Naive thymus-derived CD4-positive, alpha-beta T cell (primary cell): ENCODE data around the gene CASR. TPM values are rescaled to one million over a fixed set of nuclear protein-coding genes. Genes with fewer than 3 reads are reported as not detected.

Experiments
- ATAC-seq: fragments of 150-1000 bp; cut with Tn5 transposase; 2 replicates; pipeline ENCODE4 v1.10.0; 2021; ENCODE audit warnings: mild to moderate bottlenecking, moderate library complexity
- CTCF ChIA-PET: fragments of 350-600 bp; sonication (Branson Sonifier 250); formaldehyde crosslinking; loops from one replicate; lab custom pipeline; 2021; ENCODE audit warnings: antibody characterized with exemption; lab: Charles Lee
- POLR2A ChIA-PET: fragments of 350-600 bp; sonication (Branson Sonifier 250); formaldehyde crosslinking; loops from one replicate; lab custom pipeline; 2021; ENCODE audit warnings: antibody characterized with exemption, inconsistent platforms; lab: Charles Lee
- DNase-seq, 9 donors: peaks; one replicate each; pipeline versions ENCODE4 v3.0.0 to v3.0.0-alpha.2; 2020 to 2022; ENCODE audit warnings: mixed read lengths in 1 of 9
- H3K27ac ChIP-seq: one replicate; pipeline ENCODE4 v1.7.0; 2013; ENCODE audit warnings: mild to moderate bottlenecking, low read depth, low read length, moderate library complexity
- H3K27me3 ChIP-seq, 2 donors: one replicate each; pipeline ENCODE4 v1.7.0; 2013; ENCODE audit warnings: low read length in 2 of 2, mild to moderate bottlenecking in 2 of 2, moderate library complexity in 2 of 2; ENCODE audit not compliant: control insufficient read depth in 2 of 2, insufficient read depth in 2 of 2
- H3K36me3 ChIP-seq, 3 experiments: 1 replicate in 2 of 3; 2 replicates in 1 of 3; pipeline ENCODE4 v1.7.0; 2013; ENCODE audit warnings: low read length in 3 of 3, mild to moderate bottlenecking in 3 of 3, moderate library complexity in 1 of 3; ENCODE audit not compliant: insufficient read depth in 3 of 3, control insufficient read depth in 2 of 3
- H3K4me1 ChIP-seq, 2 donors: one replicate each; pipeline ENCODE4 v1.7.0; 2013; ENCODE audit warnings: low read length in 2 of 2, mild to moderate bottlenecking in 2 of 2, moderate library complexity in 1 of 2; ENCODE audit not compliant: control insufficient read depth in 2 of 2, insufficient read depth in 2 of 2
- H3K4me3 ChIP-seq: 2 replicates; pipeline ENCODE4 v1.7.0; 2013; ENCODE audit warnings: mild to moderate bottlenecking, low read length
- H3K9me3 ChIP-seq, 3 experiments: 1 replicate in 2 of 3; 2 replicates in 1 of 3; pipeline ENCODE4 v1.7.0; 2013; ENCODE audit warnings: low read length in 3 of 3; ENCODE audit not compliant: control insufficient read depth in 2 of 3
- H3K27ac Mint-ChIP-seq, 9 donors: one replicate each; pipeline ENCODE4 v1.8.0; 2020 to 2022; ENCODE audit warnings: mixed read lengths in 9 of 9, mild to moderate bottlenecking in 8 of 9, moderate library complexity in 5 of 9, inconsistent platforms in 2 of 9
- H3K27me3 Mint-ChIP-seq, 5 donors: one replicate each; pipeline ENCODE4 v1.8.0; 2021 to 2022; ENCODE audit warnings: mixed read lengths in 5 of 5, mild to moderate bottlenecking in 1 of 5
- H3K36me3 Mint-ChIP-seq, 5 donors: one replicate each; pipeline ENCODE4 v1.8.0; 2020 to 2022; ENCODE audit warnings: mixed read lengths in 5 of 5, mild to moderate bottlenecking in 3 of 5, inconsistent platforms in 1 of 5
- H3K4me1 Mint-ChIP-seq, 7 donors: one replicate each; pipeline ENCODE4 v1.8.0; 2020 to 2022; ENCODE audit warnings: mixed read lengths in 7 of 7, mild to moderate bottlenecking in 3 of 7, inconsistent platforms in 1 of 7
- H3K4me3 Mint-ChIP-seq, 10 donors: one replicate each; pipeline ENCODE4 v1.8.0; 2020 to 2022; ENCODE audit warnings: mild to moderate bottlenecking in 10 of 10, mixed read lengths in 10 of 10, moderate library complexity in 6 of 10, inconsistent platforms in 2 of 10
- H3K9me3 Mint-ChIP-seq, 11 donors: one replicate each; pipeline ENCODE4 v1.8.0; 2020 to 2022; ENCODE audit warnings: mixed read lengths in 11 of 11, mild to moderate bottlenecking in 4 of 11, inconsistent platforms in 1 of 11, moderate library complexity in 1 of 11
- intact Hi-C, 2 donors: fragments of 100-400 bp; cut with micrococcal nuclease; formaldehyde crosslinking; loops; one replicate each; pipeline ENCODE4 v1.15.1; 2023
- polyA plus RNA-seq, 2 donors: library from polyadenylated mRNA; unstranded; fragments of 300-500 nt; fragmentation: Illumina TruSeq; gene quantifications; one replicate each; pipeline ENCODE4 v1.2.3, GENCODE V29; 2021
- total RNA-seq, 6 experiments: library from RNA in 5 of 6; stranded (reverse) in 5 of 6; gene quantifications; 1 replicate in 5 of 6; 2 replicates in 1 of 6; pipeline ENCODE4 v1.2.3 and lab custom pipeline; 2021 to 2026

Gene CASR
- total and polyA plus RNA-seq, 7 experiments from 2014 or later = 0.02 TPM; not detected in 5

- Histone ChIP-seq H3K9me3 (no peaks in the 10 kb centered on the region), H3K4me1 (peaks cover 0 to 4% of the 10 kb centered on the region in 2 donors), H3K27me3 (no peaks in the 10 kb centered on the region), H3K36me3 (no peaks in the 10 kb centered on the region), H3K4me3 (no peak overlapping the region), H3K27ac (no peak overlapping the region)
- Mint-ChIP-seq H3K27me3 (peaks cover 9 to 27% (median 16%) of the 10 kb centered on the region in 5 donors), H3K27ac (no peak overlapping the region), H3K4me3 (no peak overlapping the region), H3K9me3 (peaks cover 0 to 1% (median 0%) of the 10 kb centered on the region in 11 donors), H3K4me1 (peaks cover 4 to 19% (median 11%) of the 10 kb centered on the region in 7 donors), H3K36me3 (no peaks in the 10 kb centered on the region)
- DNase-seq (no peak), ATAC-seq (no peak)
- ChIA-PET POLR2A (no interaction called here), CTCF (no interaction called here)
- intact Hi-C loops = no loop called here
These were observed 50.6 kb downstream of the CASR start for GRCh38 chr3:122234117-122234516.

- Mint-ChIP-seq H3K4me1 (peaks cover 4 to 19% (median 11%) of the 10 kb centered on the region in 7 donors), H3K36me3 (no peaks in the 10 kb centered on the region), H3K27ac (no peak overlapping the region), H3K4me3 (no peak overlapping the region), H3K27me3 (peaks cover 15 to 29% (median 24%) of the 10 kb centered on the region in 5 donors), H3K9me3 (peaks cover 0 to 1% (median 0%) of the 10 kb centered on the region in 11 donors)
- DNase-seq = no peak
- Histone ChIP-seq H3K9me3 (no peaks in the 10 kb centered on the region), H3K27me3 (no peaks in the 10 kb centered on the region), H3K27ac (no peak overlapping the region), H3K4me3 (no peak overlapping the region), H3K36me3 (no peaks in the 10 kb centered on the region), H3K4me1 (peaks cover 0 to 4% of the 10 kb centered on the region in 2 donors)
- intact Hi-C loops = no loop called here
- ChIA-PET CTCF (no interaction called here), POLR2A (no interaction called here)
- ATAC-seq = no peak
These were observed 51.7 kb downstream of the CASR start for GRCh38 chr3:122235147-122235546.

- Mint-ChIP-seq H3K27ac (no peak overlapping the region), H3K36me3 (no peaks in the 10 kb centered on the region), H3K4me3 (no peak overlapping the region), H3K4me1 (no peaks in the 10 kb centered on the region), H3K27me3 (peaks cover 35 to 49% (median 39%) of the 10 kb centered on the region in 5 donors), H3K9me3 (no peaks in the 10 kb centered on the region)
- Histone ChIP-seq H3K9me3 (no peaks in the 10 kb centered on the region), H3K27me3 (no peaks in the 10 kb centered on the region), H3K4me3 (no peak overlapping the region), H3K4me1 (no peaks in the 10 kb centered on the region), H3K27ac (no peak overlapping the region), H3K36me3 (no peaks in the 10 kb centered on the region)
- ChIA-PET CTCF (no interaction called here), POLR2A (no interaction called here)
- no peak for DNase-seq
- intact Hi-C loops = loop anchor here in 1 of 2 donors (2.0 kb wide), 1 partner anchor 118 kb away; no protein-coding TSS in a partner anchor
- ATAC-seq = no peak
These were observed 55.6 kb downstream of the CASR start for GRCh38 chr3:122239112-122239511.

- H3K27ac ChIP-seq = no peak overlapping the region
- no peaks in the 10 kb centered on the region for H3K36me3 ChIP-seq
- no peaks in the 10 kb centered on the region for H3K36me3 Mint-ChIP-seq
- H3K9me3 Mint-ChIP-seq = peaks cover 0 to 1% (median 0%) of the 10 kb centered on the region in 11 donors
- no peaks in the 10 kb centered on the region for H3K27me3 ChIP-seq
- H3K9me3 ChIP-seq = no peaks in the 10 kb centered on the region
- H3K27me3 Mint-ChIP-seq = peaks cover 15 to 44% (median 26%) of the 10 kb centered on the region in 5 donors
- H3K4me3 ChIP-seq = peak overlapping the region; percentile 29
- peak overlapping the region; percentile 29 to 81 (median 61) for H3K4me3 Mint-ChIP-seq
- intact Hi-C loops = no loop called here
- DNase-seq (no peak), ATAC-seq (peak; percentile 26)
- H3K4me1 Mint-ChIP-seq = peaks cover 0 to 25% (median 8%) of the 10 kb centered on the region in 7 donors
- ChIA-PET POLR2A (no interaction called here), CTCF (no interaction called here)
- H3K27ac Mint-ChIP-seq = peak overlapping the region in 2 of 9 donors; percentile 38 to 56
- H3K4me1 ChIP-seq = no peaks in the 10 kb centered on the region
These were observed 62.2 kb downstream of the CASR start for GRCh38 chr3:122245513-122246174.

GRCh38 chr3:122246199-122246598, 62.7 kb downstream of the CASR start:
- H3K36me3 Mint-ChIP-seq = no peaks in the 10 kb centered on the region
- Histone ChIP-seq H3K4me3 (peak overlapping the region; percentile 29), H3K4me1 (no peaks in the 10 kb centered on the region), H3K27ac (no peak overlapping the region), H3K27me3 (no peaks in the 10 kb centered on the region), H3K9me3 (no peaks in the 10 kb centered on the region), H3K36me3 (no peaks in the 10 kb centered on the region)
- ChIA-PET CTCF (no interaction called here), POLR2A (no interaction called here)
- peaks cover 0 to 1% (median 0%) of the 10 kb centered on the region in 11 donors for H3K9me3 Mint-ChIP-seq
- peaks cover 0 to 25% (median 8%) of the 10 kb centered on the region in 7 donors for H3K4me1 Mint-ChIP-seq
- peak overlapping the region in 3 of 9 donors; percentile 30 to 56 (median 38) for H3K27ac Mint-ChIP-seq
- DNase-seq = no peak
- H3K27me3 Mint-ChIP-seq = peaks cover 14 to 42% (median 20%) of the 10 kb centered on the region in 5 donors
- H3K4me3 Mint-ChIP-seq = peak overlapping the region; percentile 29 to 81 (median 61)
- ATAC-seq = no peak
- intact Hi-C loops = no loop called here

- Mint-ChIP-seq H3K27me3 (peaks cover 10 to 32% (median 11%) of the 10 kb centered on the region in 5 donors), H3K4me1 (peaks cover 0 to 25% (median 10%) of the 10 kb centered on the region in 7 donors), H3K4me3 (peak overlapping the region in 2 of 10 donors; percentile 8 to 26), H3K9me3 (peaks cover 0 to 1% (median 0%) of the 10 kb centered on the region in 11 donors), H3K36me3 (no peaks in the 10 kb centered on the region), H3K27ac (peak overlapping the region in 1 of 9 donors; percentile 16)
- Histone ChIP-seq H3K27ac (no peak overlapping the region), H3K4me3 (no peak overlapping the region), H3K27me3 (no peaks in the 10 kb centered on the region), H3K36me3 (no peaks in the 10 kb centered on the region), H3K9me3 (no peaks in the 10 kb centered on the region), H3K4me1 (no peaks in the 10 kb centered on the region)
- intact Hi-C loops = no loop called here
- CTCF ChIA-PET = no interaction called here
- no peak for DNase-seq
- ATAC-seq = peak; percentile 70
- POLR2A ChIA-PET = no interaction called here
These were observed 63.8 kb downstream of the CASR start for GRCh38 chr3:122247087-122247824.
